GM15510 (cell line): ENCODE data around the gene KLHDC7B.

Experiments
- POLR2A ChIP-seq: IDR thresholded peaks from 3 replicates; pipeline ENCODE4 v1.6.1; 2011; ENCODE audit warnings: borderline replicate concordance; ENCODE audit not compliant: insufficient read length; ENCODE audit errors: extremely low read depth

Gene KLHDC7B

GRCh38 chr22:50582493-50583293 is 37.0 kb downstream of the KLHDC7B start, which contains the start of gene CHKB:
Gene CHKB (minus strand): TSS chr22:50582849. CDS start chr22:50582781, 68 bp downstream.
- peak; percentile 68 for TF ChIP-seq POLR2A

- TF ChIP-seq POLR2A: no peak
These were observed 37.7 kb downstream of the KLHDC7B start for GRCh38 chr22:50583294-50583861.

- no peak for TF ChIP-seq POLR2A
These were observed 38.7 kb downstream of the KLHDC7B start for GRCh38 chr22:50584106-50585096.

GRCh38 chr22:50585238-50585637 is 39.5 kb downstream of the KLHDC7B start:
- TF ChIP-seq POLR2A: no peak

- no peak for TF ChIP-seq POLR2A
These were observed 40.1 kb downstream of the KLHDC7B start for GRCh38 chr22:50585781-50586180.

GRCh38 chr22:50586416-50586815 is 40.7 kb downstream of the KLHDC7B start:
- TF ChIP-seq POLR2A: no peak

GRCh38 chr22:50587407-50587806 is 41.7 kb downstream of the KLHDC7B start:
- no peak for TF ChIP-seq POLR2A

GRCh38 chr22:50595189-50595588 is 49.5 kb downstream of the KLHDC7B start:
- no peak for TF ChIP-seq POLR2A

GRCh38 chr22:50597097-50597496 is 51.4 kb downstream of the KLHDC7B start:
- no peak for TF ChIP-seq POLR2A

GRCh38 chr22:50599816-50600455 is 54.2 kb downstream of the KLHDC7B start:
- TF ChIP-seq POLR2A: no peak

GRCh38 chr22:50600538-50600937 is 54.8 kb downstream of the KLHDC7B start, which contains the start of gene MAPK8IP2:
Gene MAPK8IP2 (plus strand): TSS chr22:50600793. CDS start chr22:50600819, 26 bp downstream.
- no peak for TF ChIP-seq POLR2A
